ENCODE results near the gene CDK17.
"Not testable (repeated sequence)": the region's sequence is repeated elsewhere in the genome, so short reads cannot be mapped to it uniquely, and the experiment has no call there.

The CDK17 gene

DNA sequence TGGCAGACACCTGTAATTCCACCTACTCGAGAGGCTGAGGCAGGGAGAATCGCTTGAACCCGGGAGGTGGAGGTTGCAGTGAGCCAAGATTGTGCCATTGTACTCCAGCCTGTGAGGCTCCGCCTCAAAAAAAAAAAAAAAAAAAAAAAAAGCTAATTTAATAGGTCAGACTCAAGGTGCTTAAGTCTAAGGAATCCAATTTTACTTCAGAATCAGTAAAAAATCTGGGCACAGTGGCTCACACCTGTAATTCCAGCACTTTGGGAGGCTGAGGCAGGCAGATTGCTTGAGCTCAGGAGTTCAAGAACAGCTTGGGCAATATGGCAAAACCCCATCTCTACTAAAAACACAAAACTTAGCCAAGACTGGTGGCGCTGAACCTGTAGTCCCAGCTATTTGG lies 7.0 kb downstream of the CDK17 start:
- not testable (repeated sequence) for DNase-seq (ENCODE audit: low read depth in 2 of 2)

DNA sequence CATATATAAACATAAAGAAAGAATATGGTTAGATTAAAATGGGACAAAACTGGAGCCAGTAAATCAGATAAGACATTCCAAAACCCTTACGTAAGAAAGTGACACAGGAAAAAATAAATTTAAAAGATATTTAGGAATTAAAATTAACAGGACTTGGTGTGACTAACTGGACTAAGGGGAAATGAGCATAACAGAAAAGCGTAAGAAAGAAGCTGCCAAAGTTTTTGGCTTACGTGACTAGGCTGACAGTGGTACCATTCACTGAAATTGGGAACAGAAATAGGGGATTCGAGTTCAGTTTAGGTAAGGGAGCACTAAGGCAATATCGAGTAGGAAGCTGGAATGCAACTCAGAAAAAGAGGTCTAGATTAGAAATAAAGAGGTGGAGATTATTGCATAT lies 7.8 kb downstream of the CDK17 start:
- DNase-seq (ENCODE audit: low read depth in 2 of 2) = no peak

DNA sequence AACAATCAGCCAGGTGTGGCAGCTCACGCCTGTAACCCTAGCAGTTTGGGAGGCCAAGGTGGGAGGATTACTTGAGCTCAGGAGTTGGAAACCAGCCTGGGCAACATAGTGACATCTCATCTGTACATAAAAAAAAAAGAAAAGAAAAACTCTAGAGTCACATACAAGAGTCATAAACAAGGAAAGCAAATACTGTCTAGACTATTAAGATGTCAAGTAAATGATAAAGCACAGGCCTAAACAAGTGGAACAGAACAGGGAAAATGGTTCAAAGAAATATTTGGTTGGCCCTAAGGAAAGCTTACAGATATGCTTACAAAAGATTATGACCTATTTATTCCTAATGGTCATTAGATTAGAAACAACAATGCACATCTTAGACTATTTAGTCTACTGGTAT lies 12.3 kb downstream of the CDK17 start:
- no peak for DNase-seq (ENCODE audit: low read depth in 2 of 2)

- DNase-seq (ENCODE audit: low read depth in 2 of 2) = no peak
These were observed 13.4 kb downstream of the CDK17 start for GRCh38 chr12:96386794-96387193.

- DNase-seq (ENCODE audit: low read depth in 2 of 2) = no peak
These were observed 16.2 kb downstream of the CDK17 start for GRCh38 chr12:96383991-96384390.

GRCh38 chr12:96383371-96383770 lies 16.9 kb downstream of the CDK17 start:
- DNase-seq (ENCODE audit: low read depth in 2 of 2) = no peak

DNA sequence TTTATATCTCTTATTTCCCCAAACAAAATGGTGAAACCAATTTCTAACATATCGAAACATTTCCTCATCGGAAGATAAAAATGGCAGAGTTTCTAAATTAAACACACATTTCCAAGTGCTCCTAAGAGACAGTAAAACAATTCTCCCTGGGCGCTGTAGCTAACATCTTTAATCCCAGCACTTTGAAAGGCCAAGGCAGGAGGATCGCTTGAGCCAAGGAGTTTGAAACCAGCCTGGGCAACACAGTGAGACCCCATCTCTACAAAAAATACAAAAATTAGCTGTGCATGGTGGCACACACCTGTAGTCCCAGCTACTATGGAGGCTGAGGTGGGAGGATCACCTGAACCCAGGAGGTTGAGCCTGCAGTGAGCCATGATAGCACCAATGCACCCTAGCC lies 20.5 kb downstream of the CDK17 start:
- DNase-seq (ENCODE audit: low read depth in 2 of 2) = not testable (repeated sequence)

- no peak for DNase-seq (ENCODE audit: low read depth in 2 of 2)
These were observed 21.9 kb downstream of the CDK17 start for GRCh38 chr12:96378319-96378718.

- DNase-seq (ENCODE audit: low read depth in 2 of 2) = no peak
These were observed 23.4 kb downstream of the CDK17 start for GRCh38 chr12:96376865-96377264.

GRCh38 chr12:96375841-96376604 lies 24.2 kb downstream of the CDK17 start:
- DNase-seq (ENCODE audit: low read depth in 2 of 2) = no peak

DNA sequence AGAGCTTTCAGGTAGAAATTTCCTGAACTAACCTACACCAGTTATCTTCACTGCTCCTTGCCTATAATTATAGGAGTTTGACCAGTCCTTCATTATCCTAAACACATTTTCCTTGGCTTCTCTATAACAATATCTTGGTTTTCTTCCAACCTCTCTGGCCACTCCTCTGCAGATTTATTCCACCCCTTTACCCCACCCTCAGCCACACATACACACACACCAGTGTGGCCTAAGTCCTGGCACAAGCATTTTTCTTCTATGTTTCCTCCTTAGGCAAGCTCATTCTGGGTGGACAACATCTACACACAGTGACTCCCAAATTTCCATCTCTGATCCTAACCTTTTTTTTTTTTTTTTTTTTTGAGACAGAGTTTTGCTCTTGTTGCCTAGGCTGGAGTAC lies 25.1 kb downstream of the CDK17 start:
- no peak for DNase-seq (ENCODE audit: low read depth in 2 of 2)

- DNase-seq (ENCODE audit: low read depth in 2 of 2) = no peak
These were observed 28.2 kb downstream of the CDK17 start for GRCh38 chr12:96371790-96372699.

DNA sequence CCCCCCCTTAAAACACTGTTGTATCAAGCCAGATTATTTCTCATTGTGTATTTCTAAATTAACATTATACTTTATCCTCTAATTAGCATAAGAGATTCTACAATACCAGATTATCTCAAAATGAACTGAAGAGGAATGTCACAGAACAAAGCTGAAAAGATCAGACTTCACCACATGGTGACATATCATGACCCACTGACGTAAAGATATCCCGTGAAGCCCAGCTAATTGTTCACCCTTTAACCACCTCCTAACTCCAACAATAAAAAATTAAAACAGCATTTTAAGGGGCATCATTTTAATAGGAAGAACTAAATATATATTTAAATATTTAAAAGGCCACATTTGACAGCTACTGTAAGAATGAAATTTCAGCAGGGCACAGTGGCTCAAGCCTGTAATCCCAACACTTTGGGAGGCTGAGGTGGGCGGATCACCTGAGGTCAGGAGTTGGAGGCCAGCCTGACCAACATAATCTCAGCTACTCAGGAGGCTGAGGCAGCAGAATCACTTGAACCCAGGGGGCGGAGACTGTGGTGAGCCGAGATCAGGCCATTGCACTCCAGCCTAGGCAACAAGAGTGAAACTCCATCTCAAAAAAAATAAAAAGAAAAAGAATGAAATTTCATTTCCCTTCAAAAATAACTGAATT lies 29.0 kb downstream of the CDK17 start:
- no peak for DNase-seq (ENCODE audit: low read depth in 2 of 2)

DNA sequence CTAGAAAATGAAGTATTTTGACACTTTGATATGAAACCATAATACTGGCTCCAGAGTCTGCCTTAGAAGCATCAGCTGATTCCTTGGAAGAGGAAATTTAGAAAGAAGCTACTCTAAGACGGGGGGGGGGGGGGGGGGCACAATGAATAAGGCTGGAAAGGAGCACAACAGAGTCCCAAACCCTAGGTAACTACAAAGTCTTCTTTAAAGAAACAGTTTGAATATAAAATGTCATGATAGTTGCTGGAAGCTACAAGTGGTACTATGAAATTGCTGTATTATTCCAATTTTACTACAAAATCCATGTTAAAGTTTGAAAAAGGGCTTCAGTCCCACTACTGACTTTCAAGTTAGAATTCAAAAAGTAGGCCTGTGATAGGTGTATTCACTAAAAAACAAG lies 31.6 kb downstream of the CDK17 start:
- no peak for DNase-seq (ENCODE audit: low read depth in 2 of 2)

DNA sequence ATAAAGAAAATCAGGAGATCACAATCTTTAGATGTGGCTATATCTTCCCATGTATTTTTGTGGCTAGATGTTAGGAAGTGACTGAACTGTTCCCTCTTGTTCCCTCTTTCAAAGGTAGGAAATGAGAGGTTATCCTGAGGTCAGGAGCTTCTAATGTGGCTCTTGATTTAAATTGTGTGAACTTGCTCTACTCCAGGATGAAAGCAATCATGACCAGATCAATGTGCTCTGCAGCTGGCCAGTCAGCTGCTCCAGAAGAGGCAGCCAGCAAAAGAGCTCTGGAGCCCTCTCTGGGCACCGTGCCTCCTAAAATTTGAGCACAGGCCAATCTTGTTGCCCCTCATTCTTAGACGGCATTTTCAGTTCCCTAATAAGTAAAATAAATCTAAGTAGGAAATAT lies 32.0 kb downstream of the CDK17 start:
- DNase-seq (ENCODE audit: low read depth in 2 of 2) = no peak

GRCh38 chr12:96366381-96366654 lies 33.9 kb downstream of the CDK17 start:
- no peak for DNase-seq (ENCODE audit: low read depth in 2 of 2)

DNA sequence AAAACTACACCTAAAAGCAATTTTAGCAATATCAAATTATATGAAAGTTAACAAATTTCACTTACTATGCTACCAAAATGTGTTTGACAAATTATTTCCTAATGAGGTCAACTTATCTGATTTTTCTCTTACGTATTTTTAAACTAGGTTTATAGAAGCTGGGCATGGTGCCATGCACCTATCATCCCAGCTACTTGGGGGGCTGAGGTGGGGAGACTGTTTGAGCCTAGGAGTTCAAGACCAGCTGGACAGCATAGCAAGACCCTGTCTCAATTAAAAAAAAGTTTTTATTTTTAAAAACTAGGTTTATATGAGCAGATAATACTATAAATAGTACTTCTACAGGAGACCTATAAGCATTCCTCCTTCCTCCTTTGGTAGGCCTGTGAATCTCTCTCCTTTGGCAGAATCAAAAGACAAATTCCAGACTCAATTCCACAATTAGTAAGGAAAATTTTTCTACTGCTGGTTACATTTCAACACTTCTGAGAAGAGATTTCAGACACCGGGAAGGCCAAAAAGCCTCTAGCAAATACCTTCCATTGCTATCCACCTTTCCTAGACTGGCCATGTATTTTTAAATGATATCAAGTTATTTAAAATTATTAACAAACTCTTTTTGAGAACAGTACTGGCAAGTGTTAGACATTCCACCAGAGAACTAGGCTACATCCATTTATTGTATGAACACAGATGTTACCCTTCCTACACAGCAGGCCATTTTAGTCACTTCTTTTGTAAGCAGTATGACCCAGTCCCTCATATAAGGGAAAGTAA lies 34.4 kb downstream of the CDK17 start:
- no peak for DNase-seq (ENCODE audit: low read depth in 2 of 2)

DNA sequence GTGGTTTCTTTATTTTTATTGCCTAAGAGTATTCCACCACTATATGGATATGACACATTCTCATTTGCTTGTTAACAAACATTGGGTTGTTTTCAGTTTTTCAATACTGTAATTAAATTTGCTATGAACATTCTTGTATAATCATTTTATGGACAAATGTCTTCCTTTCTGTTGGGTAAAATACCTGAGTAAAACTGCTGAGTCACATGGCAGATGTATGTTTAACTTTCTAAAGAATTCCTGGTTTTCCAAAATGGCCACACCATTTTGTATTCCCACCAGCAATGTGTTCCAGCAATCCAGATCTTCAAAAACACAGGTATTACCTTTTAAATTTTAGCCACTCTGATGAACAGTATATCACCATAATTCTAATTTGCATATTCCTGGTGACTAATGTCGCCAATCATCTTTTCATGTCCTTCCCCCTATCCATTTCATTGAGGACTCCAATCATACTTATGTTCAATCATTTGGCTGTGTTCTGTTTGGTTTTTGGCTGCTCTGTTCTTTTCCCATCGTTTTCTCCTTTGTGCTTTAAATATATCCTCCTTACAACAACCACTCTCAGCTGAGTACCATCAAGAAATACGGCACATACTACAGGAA lies 36.0 kb downstream of the CDK17 start:
- DNase-seq (ENCODE audit: low read depth in 2 of 2) = no peak

GRCh38 chr12:96361074-96361473 lies 39.2 kb downstream of the CDK17 start:
- no peak for DNase-seq (ENCODE audit: low read depth in 2 of 2)

- no peak for DNase-seq (ENCODE audit: low read depth in 2 of 2)
These were observed 39.7 kb downstream of the CDK17 start for GRCh38 chr12:96360550-96360949.

GRCh38 chr12:96359328-96359727 lies 40.9 kb downstream of the CDK17 start:
- DNase-seq (ENCODE audit: low read depth in 2 of 2) = no peak

DNA sequence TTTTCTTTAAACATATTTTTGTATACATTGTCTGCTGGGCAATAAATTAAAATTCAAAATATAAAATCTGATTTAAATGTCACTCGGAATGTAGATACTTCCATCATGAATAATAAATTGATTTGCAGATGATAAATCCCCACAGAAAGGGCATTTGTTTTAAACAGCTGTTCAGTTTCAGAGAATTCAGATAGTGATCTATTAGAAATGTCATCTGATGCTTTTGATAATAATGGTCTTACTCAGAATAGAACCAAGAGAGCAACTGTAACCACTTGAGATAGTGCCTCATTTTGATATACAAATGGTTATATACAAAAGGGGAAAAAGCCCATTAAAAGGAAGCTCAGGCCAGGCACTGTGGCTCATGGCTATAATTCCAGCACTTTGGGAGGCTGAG lies 43.4 kb downstream of the CDK17 start:
- DNase-seq (ENCODE audit: low read depth in 2 of 2) = no peak

Measured in activated CD4-positive, alpha-beta T cell treated with anti-CD3 and anti-CD28 coated beads for 24 hours (primary cell).